Activated naive CD4-positive, alpha-beta T cell treated with anti-CD3 and anti-CD28 coated beads for 36 hours (primary cell): ENCODE results near the gene TTLL3. TPM values are rescaled to one million over a fixed set of nuclear protein-coding genes. Genes with fewer than 3 reads are reported as not detected.
"Not testable (repeated sequence)": the region's sequence is repeated elsewhere in the genome, so short reads cannot be mapped to it uniquely, and the experiment has no call there.

Experiments used
- CTCF ChIA-PET: fragments of 350-600 bp; sonication (Branson Sonifier 250); formaldehyde crosslinking; loops from one replicate; lab custom pipeline; 2021; ENCODE audit warnings: antibody characterized with exemption; lab: Charles Lee
- DNase-seq: peaks from one replicate; pipeline ENCODE4 v3.0.0-alpha.2; 2020
- H3K27ac Mint-ChIP-seq: one replicate; pipeline ENCODE4 v1.8.0; 2021; ENCODE audit warnings: mild to moderate bottlenecking, mixed read lengths
- H3K27me3 Mint-ChIP-seq: one replicate; pipeline ENCODE4 v1.8.0; 2021; ENCODE audit warnings: low read depth, mixed read lengths
- H3K36me3 Mint-ChIP-seq: one replicate; pipeline ENCODE4 v1.8.0; 2021; ENCODE audit warnings: low read depth, mixed read lengths
- H3K4me1 Mint-ChIP-seq: one replicate; pipeline ENCODE4 v1.8.0; 2021; ENCODE audit warnings: low read depth, mixed read lengths
- H3K4me3 Mint-ChIP-seq: one replicate; pipeline ENCODE4 v1.8.0; 2021; ENCODE audit warnings: mild to moderate bottlenecking, moderate library complexity, mixed read lengths
- H3K9me3 Mint-ChIP-seq: one replicate; pipeline ENCODE4 v1.8.0; 2021; ENCODE audit warnings: mixed read lengths
- intact Hi-C: fragments of 100-400 bp; cut with micrococcal nuclease; formaldehyde crosslinking; loops from one replicate; pipeline ENCODE4 v1.15.1; 2023
- total RNA-seq, 2 experiments: library from RNA; stranded (reverse); gene quantifications; one replicate each; pipeline ENCODE4 v1.2.3, GENCODE V29; 2021

TTLL3 gene
- 10 to 100 TPM; 46.3 to 47.1 TPM for total RNA-seq

GRCh38 chr3:9809615-9810432 is at the start of gene TTLL3:
Gene TTLL3, plus strand, starts transcription at chr3:9810262. Its CDS starts 400 bp downstream, at chr3:9810662.
- intact Hi-C loops = loop anchor here (1.0 to 10.0 kb wide), 5 partner anchors 23 to 305 kb away; partner anchors contain the start of gene BRPF1
- peak within 1 kb of the TSS; percentile 92 for H3K27ac Mint-ChIP-seq
- H3K4me1 Mint-ChIP-seq = peaks cover 32% of the 10 kb centered on the region
- H3K27me3 Mint-ChIP-seq = no peaks in the 10 kb centered on the region
- H3K36me3 Mint-ChIP-seq = peaks cover 23% of the 10 kb centered on the region
- H3K9me3 Mint-ChIP-seq = no peaks in the 10 kb centered on the region
- CTCF ChIA-PET = interaction anchor here (0.8 to 2.5 kb wide), 3 partner anchors 10 to 83 kb away, joined by 3 to 7 read pairs (median 3); no protein-coding TSS in a partner anchor
- DNase-seq = peak; percentile 38
- peak within 1 kb of the TSS; percentile 81 for H3K4me3 Mint-ChIP-seq

GRCh38 chr3:9760779-9761505 is 49.1 kb upstream of the TTLL3 start:
- intact Hi-C loops = no loop called here
- Mint-ChIP-seq H3K36me3 (peaks cover 34% of the 10 kb centered on the region), H3K4me1 (no peaks in the 10 kb centered on the region), H3K9me3 (no peaks in the 10 kb centered on the region), H3K4me3 (no peak overlapping the region), H3K27me3 (no peaks in the 10 kb centered on the region), H3K27ac (no peak overlapping the region)
- DNase-seq = no peak
- CTCF ChIA-PET = no interaction called here

GRCh38 chr3:9761919-9762318 is 48.1 kb upstream of the TTLL3 start:
- H3K4me3 Mint-ChIP-seq = no peak overlapping the region
- no peaks in the 10 kb centered on the region for H3K27me3 Mint-ChIP-seq
- no peaks in the 10 kb centered on the region for H3K4me1 Mint-ChIP-seq
- H3K36me3 Mint-ChIP-seq = peaks cover 27% of the 10 kb centered on the region
- CTCF ChIA-PET = no interaction called here
- intact Hi-C loops = no loop called here
- no peaks in the 10 kb centered on the region for H3K9me3 Mint-ChIP-seq
- no peak for DNase-seq
- H3K27ac Mint-ChIP-seq = no peak overlapping the region

GRCh38 chr3:9762871-9763270 is 47.2 kb upstream of the TTLL3 start:
- DNase-seq = no peak
- Mint-ChIP-seq H3K4me1 (no peaks in the 10 kb centered on the region), H3K9me3 (no peaks in the 10 kb centered on the region), H3K4me3 (no peak overlapping the region), H3K36me3 (peaks cover 23% of the 10 kb centered on the region), H3K27ac (no peak overlapping the region), H3K27me3 (no peaks in the 10 kb centered on the region)
- intact Hi-C loops = no loop called here
- CTCF ChIA-PET = interaction anchor here (1.0 kb wide), 1 partner anchor 15 kb away, joined by 3 read pairs; no protein-coding TSS in a partner anchor

- H3K4me3 Mint-ChIP-seq = no peak overlapping the region
- no peak overlapping the region for H3K27ac Mint-ChIP-seq
- CTCF ChIA-PET = no interaction called here
- no peaks in the 10 kb centered on the region for H3K9me3 Mint-ChIP-seq
- intact Hi-C loops = no loop called here
- no peaks in the 10 kb centered on the region for H3K27me3 Mint-ChIP-seq
- peaks cover 14% of the 10 kb centered on the region for H3K4me1 Mint-ChIP-seq
- H3K36me3 Mint-ChIP-seq = peaks cover 5% of the 10 kb centered on the region
- no peak for DNase-seq
Observed at GRCh38 chr3:9765865-9766264, 44.2 kb upstream of the TTLL3 start.

- Mint-ChIP-seq H3K36me3 (no peaks in the 10 kb centered on the region), H3K4me1 (peaks cover 15% of the 10 kb centered on the region), H3K27me3 (no peaks in the 10 kb centered on the region), H3K9me3 (no peaks in the 10 kb centered on the region), H3K4me3 (no peak overlapping the region), H3K27ac (no peak overlapping the region)
- intact Hi-C loops = no loop called here
- CTCF ChIA-PET = interaction anchor here (0.8 kb wide), 1 partner anchor 40 kb away, joined by 3 read pairs; no protein-coding TSS in a partner anchor
- no peak for DNase-seq
Observed at GRCh38 chr3:9767418-9767817, 42.6 kb upstream of the TTLL3 start.

GRCh38 chr3:9768141-9768775 is 41.8 kb upstream of the TTLL3 start:
- intact Hi-C loops = no loop called here
- peaks cover 15% of the 10 kb centered on the region for H3K4me1 Mint-ChIP-seq
- H3K4me3 Mint-ChIP-seq = no peak overlapping the region
- no peak overlapping the region for H3K27ac Mint-ChIP-seq
- H3K27me3 Mint-ChIP-seq = no peaks in the 10 kb centered on the region
- DNase-seq = no peak
- CTCF ChIA-PET = interaction anchor here (0.8 kb wide), 1 partner anchor 39 kb away, joined by 3 read pairs; no protein-coding TSS in a partner anchor
- H3K9me3 Mint-ChIP-seq = no peaks in the 10 kb centered on the region
- H3K36me3 Mint-ChIP-seq = no peaks in the 10 kb centered on the region

GRCh38 chr3:9769012-9769411 is 41.0 kb upstream of the TTLL3 start:
- Mint-ChIP-seq H3K36me3 (no peaks in the 10 kb centered on the region), H3K27ac (peak overlapping the region; percentile 0), H3K27me3 (no peaks in the 10 kb centered on the region), H3K9me3 (no peaks in the 10 kb centered on the region), H3K4me3 (peak overlapping the region; percentile 75), H3K4me1 (peaks cover 15% of the 10 kb centered on the region)
- intact Hi-C loops = loop anchor here (1.0 kb wide), 1 partner anchor 9 kb away; no protein-coding TSS in a partner anchor
- DNase-seq = no peak
- CTCF ChIA-PET = interaction anchor here (0.6 to 1.6 kb wide), 5 partner anchors 9 to 111 kb away, joined by 3 to 4 read pairs (median 3); no protein-coding TSS in a partner anchor

GRCh38 chr3:9769426-9770275 is 40.4 kb upstream of the TTLL3 start, which contains the start of gene CAMK1:
Gene CAMK1, minus strand, starts transcription at chr3:9769947. Its CDS starts 2,198 bp downstream, at chr3:9767749.
- H3K27me3 Mint-ChIP-seq = no peaks in the 10 kb centered on the region
- peaks cover 15% of the 10 kb centered on the region for H3K4me1 Mint-ChIP-seq
- no peaks in the 10 kb centered on the region for H3K36me3 Mint-ChIP-seq
- peak within 1 kb of the TSS; percentile 75 for H3K4me3 Mint-ChIP-seq
- peak; percentile 79 for DNase-seq
- CTCF ChIA-PET = interaction anchor here (0.6 to 1.6 kb wide), 5 partner anchors 8 to 112 kb away, joined by 3 to 4 read pairs (median 3); no protein-coding TSS in a partner anchor
- no peaks in the 10 kb centered on the region for H3K9me3 Mint-ChIP-seq
- peak within 1 kb of the TSS; percentile 0 for H3K27ac Mint-ChIP-seq
- intact Hi-C loops = loop anchor here (1.0 kb wide), 1 partner anchor 9 kb away; no protein-coding TSS in a partner anchor

- intact Hi-C loops = no loop called here
- Mint-ChIP-seq H3K9me3 (no peaks in the 10 kb centered on the region), H3K4me3 (peak overlapping the region; percentile 67), H3K27ac (no peak overlapping the region), H3K4me1 (peaks cover 15% of the 10 kb centered on the region), H3K27me3 (no peaks in the 10 kb centered on the region), H3K36me3 (no peaks in the 10 kb centered on the region)
- CTCF ChIA-PET = interaction anchor here (1.6 kb wide), 1 partner anchor 38 kb away, joined by 4 read pairs; no protein-coding TSS in a partner anchor
- no peak for DNase-seq
Observed at GRCh38 chr3:9770276-9770812, 39.7 kb upstream of the TTLL3 start.

GRCh38 chr3:9771007-9771406 is 39.1 kb upstream of the TTLL3 start:
- H3K27me3 Mint-ChIP-seq, H3K27ac Mint-ChIP-seq, H3K4me3 Mint-ChIP-seq, DNase-seq, intact Hi-C loops, H3K36me3 Mint-ChIP-seq, H3K9me3 Mint-ChIP-seq: not testable (repeated sequence)
- CTCF ChIA-PET = interaction anchor here (0.6 kb wide), 1 partner anchor 18 kb away, joined by 3 read pairs; no protein-coding TSS in a partner anchor
- H3K4me1 Mint-ChIP-seq = peaks cover 17% of the 10 kb centered on the region
